Neural crest cell (in vitro differentiated cells): ENCODE data around the gene MBOAT7. TPM values are rescaled to one million over a fixed set of nuclear protein-coding genes. Genes with fewer than 3 reads are reported as not detected.

Experiments
- DNase-seq: peaks from one replicate; pipeline ENCODE4 v3.0.0; 2021; ENCODE audit warnings: low read depth, mixed read lengths, low spot score
- H3K27ac Mint-ChIP-seq: one replicate; pipeline ENCODE4 v1.8.0; 2021; ENCODE audit warnings: mild to moderate bottlenecking, mixed read lengths; ENCODE audit not compliant: unreplicated experiment
- H3K27me3 Mint-ChIP-seq: 2 replicates; pipeline ENCODE4 v1.8.0; 2021; ENCODE audit warnings: low read depth, mild to moderate bottlenecking, mixed read lengths
- H3K36me3 Mint-ChIP-seq: 2 replicates; pipeline ENCODE4 v1.8.0; 2021; ENCODE audit warnings: low read depth, mild to moderate bottlenecking, mixed read lengths
- H3K4me1 Mint-ChIP-seq: 2 replicates; pipeline ENCODE4 v1.8.0; 2021; ENCODE audit warnings: mixed read lengths
- H3K4me3 Mint-ChIP-seq: one replicate; pipeline ENCODE4 v1.8.0; 2021; ENCODE audit warnings: mild to moderate bottlenecking, mixed read lengths
- H3K9me3 Mint-ChIP-seq: 2 replicates; pipeline ENCODE4 v1.8.0; 2021; ENCODE audit warnings: mixed read lengths
- total RNA-seq: library from RNA; stranded (reverse); gene quantifications from 2 replicates; pipeline ENCODE4 v1.2.1, GENCODE V29; 2021
- TF ChIP-seq, protein P1 (sequence below): fragments of 200-600 bp; sonication (generic); conservative IDR thresholded peaks from 2 replicates; pipeline ENCODE4 v1.5.0; 2021; ENCODE audit warnings: antibody characterized with exemption, mild to moderate bottlenecking

The MBOAT7 gene
- total RNA-seq, 1 donor from 2014 or later, result 76.5 TPM

DNA sequence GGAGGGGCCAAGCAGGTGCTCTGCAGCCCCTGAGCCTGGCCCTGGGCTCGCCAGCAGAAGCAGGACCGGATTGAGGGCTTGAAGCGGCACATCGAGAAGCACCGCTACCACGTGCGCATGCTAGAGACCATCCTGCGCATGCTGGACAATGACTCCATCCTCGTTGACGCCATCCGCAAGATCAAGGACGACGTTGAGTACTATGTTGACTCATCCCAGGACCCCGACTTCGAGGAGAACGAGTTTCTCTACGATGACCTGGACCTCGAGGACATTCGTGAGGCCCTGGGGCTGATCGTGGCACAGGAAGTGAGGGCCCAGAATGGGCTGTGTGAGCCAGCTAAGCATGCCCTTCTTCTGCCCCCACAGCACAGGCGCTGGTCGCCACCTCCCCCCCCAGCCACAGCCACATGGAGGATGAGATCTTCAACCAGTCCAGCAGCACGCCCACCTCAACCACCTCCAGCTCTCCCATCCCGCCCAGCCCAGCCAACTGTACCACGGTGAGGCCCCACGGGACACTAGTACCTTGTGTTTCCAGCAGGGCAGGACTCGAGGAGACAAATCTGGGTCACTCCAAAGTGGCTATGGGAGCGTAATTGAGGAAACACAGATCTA is 43.7 kb downstream of the MBOAT7 start:
- DNase-seq, result no peak
- Mint-ChIP-seq H3K27ac (no peak overlapping the region), H3K4me1 (peaks cover 6% of the 10 kb centered on the region), H3K36me3 (peaks cover 8% of the 10 kb centered on the region), H3K9me3 (no peaks in the 10 kb centered on the region), H3K4me3 (no peak overlapping the region), H3K27me3 (no peaks in the 10 kb centered on the region)
- TF ChIP-seq, protein P1, sequence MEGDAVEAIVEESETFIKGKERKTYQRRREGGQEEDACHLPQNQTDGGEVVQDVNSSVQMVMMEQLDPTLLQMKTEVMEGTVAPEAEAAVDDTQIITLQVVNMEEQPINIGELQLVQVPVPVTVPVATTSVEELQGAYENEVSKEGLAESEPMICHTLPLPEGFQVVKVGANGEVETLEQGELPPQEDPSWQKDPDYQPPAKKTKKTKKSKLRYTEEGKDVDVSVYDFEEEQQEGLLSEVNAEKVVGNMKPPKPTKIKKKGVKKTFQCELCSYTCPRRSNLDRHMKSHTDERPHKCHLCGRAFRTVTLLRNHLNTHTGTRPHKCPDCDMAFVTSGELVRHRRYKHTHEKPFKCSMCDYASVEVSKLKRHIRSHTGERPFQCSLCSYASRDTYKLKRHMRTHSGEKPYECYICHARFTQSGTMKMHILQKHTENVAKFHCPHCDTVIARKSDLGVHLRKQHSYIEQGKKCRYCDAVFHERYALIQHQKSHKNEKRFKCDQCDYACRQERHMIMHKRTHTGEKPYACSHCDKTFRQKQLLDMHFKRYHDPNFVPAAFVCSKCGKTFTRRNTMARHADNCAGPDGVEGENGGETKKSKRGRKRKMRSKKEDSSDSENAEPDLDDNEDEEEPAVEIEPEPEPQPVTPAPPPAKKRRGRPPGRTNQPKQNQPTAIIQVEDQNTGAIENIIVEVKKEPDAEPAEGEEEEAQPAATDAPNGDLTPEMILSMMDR, result no peak

DNA sequence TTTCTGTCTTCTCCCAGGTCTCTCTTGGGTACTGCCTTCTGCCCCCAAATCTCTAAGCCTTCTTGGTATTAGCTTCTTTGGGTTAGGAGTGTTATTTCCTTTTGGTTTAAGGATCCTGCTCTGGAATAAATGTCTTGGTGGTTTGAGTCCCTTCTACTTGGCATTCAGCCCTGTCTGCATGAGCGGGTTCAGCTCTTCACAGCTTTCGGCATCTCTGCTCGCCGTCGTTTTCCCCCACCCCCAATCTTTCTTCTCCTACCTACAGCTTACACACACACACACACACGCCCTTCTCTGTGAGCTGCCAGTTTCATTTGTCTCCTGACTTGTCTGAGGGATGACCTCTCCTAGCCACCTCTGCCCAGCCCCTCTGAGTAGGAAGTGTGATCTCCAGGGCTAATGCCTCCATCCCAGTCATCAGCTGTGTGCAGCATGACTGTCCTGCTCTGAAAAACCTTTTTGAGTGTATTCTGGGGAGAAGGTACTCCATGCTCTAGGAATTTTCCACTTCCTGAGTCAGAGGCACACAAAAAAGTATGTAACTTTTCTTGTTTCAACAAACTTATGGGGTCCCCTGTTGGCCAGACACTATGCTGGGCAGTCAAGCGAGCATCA is 47.1 kb downstream of the MBOAT7 start:
- H3K4me1 Mint-ChIP-seq, result peaks cover 27% of the 10 kb centered on the region
- peak overlapping the region; percentile 95 for H3K4me3 Mint-ChIP-seq
- no peaks in the 10 kb centered on the region for H3K9me3 Mint-ChIP-seq
- TF ChIP-seq, protein P1, result no peak
- H3K36me3 Mint-ChIP-seq, result peaks cover 8% of the 10 kb centered on the region
- no peak overlapping the region for H3K27ac Mint-ChIP-seq
- H3K27me3 Mint-ChIP-seq, result peaks cover 2% of the 10 kb centered on the region
- no peak for DNase-seq

DNA sequence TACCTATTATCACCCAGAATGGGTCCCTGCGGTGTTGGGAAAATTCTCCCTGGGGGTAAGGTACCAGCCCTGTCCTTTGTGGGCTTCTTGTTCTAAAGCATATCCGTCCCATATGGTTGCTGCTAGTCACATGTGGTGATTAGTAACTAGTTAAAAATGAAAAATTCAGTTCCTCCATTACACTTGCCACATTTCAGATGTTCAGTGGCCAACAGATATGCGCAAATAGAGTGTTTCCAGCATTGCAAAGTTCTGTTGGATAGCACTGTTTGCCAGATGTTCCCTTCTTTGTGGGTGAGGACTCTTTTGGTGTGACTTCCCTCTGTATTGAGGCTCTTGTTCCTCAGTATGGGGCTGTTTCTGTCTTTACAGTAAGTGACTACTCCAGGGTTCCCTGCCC is 48.0 kb downstream of the MBOAT7 start:
- Mint-ChIP-seq H3K4me1 (peaks cover 35% of the 10 kb centered on the region), H3K27ac (no peak overlapping the region), H3K27me3 (peaks cover 8% of the 10 kb centered on the region), H3K36me3 (peaks cover 8% of the 10 kb centered on the region), H3K9me3 (no peaks in the 10 kb centered on the region), H3K4me3 (peak overlapping the region; percentile 95)
- DNase-seq, result no peak
- TF ChIP-seq, protein P1, result no peak

DNA sequence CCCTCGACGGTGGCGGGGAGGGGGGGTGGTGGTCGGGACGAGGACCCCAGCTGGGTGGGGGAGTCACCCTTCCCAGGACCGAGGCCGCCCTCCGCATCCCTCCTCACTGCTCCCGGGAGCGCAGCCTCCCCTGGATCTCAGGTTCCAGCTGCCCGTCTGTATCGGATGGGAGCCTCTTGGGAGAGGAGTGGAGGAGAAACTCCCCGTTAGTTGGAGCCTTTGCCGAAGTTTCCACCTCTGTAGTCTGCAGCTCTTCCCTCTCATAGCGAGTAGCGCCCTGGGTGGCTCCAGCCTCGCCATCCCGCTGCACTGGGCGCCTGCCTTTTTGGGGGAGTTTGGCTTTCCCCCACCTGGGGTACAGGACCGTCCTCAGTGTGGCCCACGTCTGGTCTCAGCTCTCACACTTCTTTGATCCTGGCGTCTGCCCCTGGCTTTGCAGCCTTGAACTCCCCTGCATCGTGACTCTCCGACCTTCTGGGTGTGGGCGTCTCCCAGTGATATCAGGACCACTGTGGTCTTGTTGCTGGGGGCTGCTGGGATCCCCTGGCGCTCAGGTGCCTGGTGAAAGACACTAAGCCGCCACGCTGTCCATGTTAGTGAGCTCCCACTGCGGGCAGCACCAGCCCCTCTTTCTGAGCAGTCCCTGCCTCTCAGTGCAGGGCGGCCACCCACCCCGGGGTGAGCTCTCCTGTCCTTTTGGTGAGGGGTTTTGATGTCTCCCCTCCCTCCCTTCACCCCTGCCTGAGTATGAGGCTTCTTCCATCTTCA is 50.7 kb downstream of the MBOAT7 start:
- H3K4me1 Mint-ChIP-seq, result peaks cover 42% of the 10 kb centered on the region
- H3K27ac Mint-ChIP-seq, result peak overlapping the region; percentile 95
- peaks cover 14% of the 10 kb centered on the region for H3K27me3 Mint-ChIP-seq
- H3K36me3 Mint-ChIP-seq, result no peaks in the 10 kb centered on the region
- H3K9me3 Mint-ChIP-seq, result no peaks in the 10 kb centered on the region
- H3K4me3 Mint-ChIP-seq, result peak overlapping the region; percentile 95
- TF ChIP-seq, protein P1, result no peak
- DNase-seq, result no peak

DNA sequence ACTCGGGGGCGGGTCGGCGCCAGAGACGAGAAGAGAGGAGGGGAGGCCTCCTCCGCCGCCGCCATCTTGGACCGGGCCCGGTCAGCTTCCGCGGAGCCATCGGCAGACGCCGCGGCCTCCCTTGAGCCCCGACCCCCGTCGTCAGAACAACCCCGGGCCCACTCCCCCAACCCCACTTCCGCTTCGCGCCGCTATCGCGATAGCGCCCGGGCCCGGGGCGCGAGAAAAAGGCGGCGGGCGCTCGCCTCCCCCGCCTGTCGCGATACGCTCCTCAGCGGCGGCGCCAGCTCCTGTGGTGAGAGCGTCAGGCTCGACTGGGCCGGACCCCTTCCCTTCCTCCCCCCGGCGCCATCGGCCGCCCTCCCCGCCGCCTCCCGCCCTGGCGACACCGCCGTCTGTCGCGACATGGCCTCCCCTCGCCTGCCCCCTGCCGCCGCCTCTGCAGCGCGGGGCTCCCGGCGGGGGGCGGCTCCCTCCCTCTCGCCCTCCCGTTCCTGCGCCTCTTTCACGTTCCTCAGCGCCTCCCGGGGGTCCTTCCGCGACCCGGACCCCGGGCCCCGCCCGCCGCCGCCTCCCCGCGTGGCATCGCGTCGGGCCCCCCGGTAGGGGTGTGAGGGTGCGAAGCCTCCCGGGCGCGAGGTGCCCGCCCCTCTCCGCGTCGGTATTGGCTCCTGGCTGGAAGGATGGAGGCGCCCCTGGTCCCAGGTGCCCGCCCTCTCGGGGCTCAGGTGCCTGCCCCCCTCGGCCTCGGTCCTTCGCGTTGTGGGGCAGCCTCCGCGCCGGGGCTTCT is 51.5 kb downstream of the MBOAT7 start, which contains the start of gene CNOT3:
TSS of gene CNOT3 (plus strand) at position 64 of the 790 bp plus-strand sequence. CDS start 5,217 bp downstream, outside the sequence.
- peaks cover 42% of the 10 kb centered on the region for H3K4me1 Mint-ChIP-seq
- no peaks in the 10 kb centered on the region for H3K36me3 Mint-ChIP-seq
- peak within 1 kb of the TSS; percentile 95 for H3K4me3 Mint-ChIP-seq
- TF ChIP-seq, protein P1, result peak; percentile 44
- H3K27ac Mint-ChIP-seq, result peak within 1 kb of the TSS; percentile 95
- DNase-seq, result no peak
- peaks cover 14% of the 10 kb centered on the region for H3K27me3 Mint-ChIP-seq
- no peaks in the 10 kb centered on the region for H3K9me3 Mint-ChIP-seq
